Mesothelial cell of epicardium (in vitro differentiated cells): ENCODE data around the gene ALG1L2. TPM values are rescaled to one million over a fixed set of nuclear protein-coding genes. Genes with fewer than 3 reads are reported as not detected.
"Not testable (repeated sequence)": the region's sequence is repeated elsewhere in the genome, so short reads cannot be mapped to it uniquely, and the experiment has no call there.

ENCODE experiments used
- DNase-seq, 2 experiments: peaks; one replicate each; pipeline ENCODE4 v3.0.0; 2021; ENCODE audit warnings: low spot score in 2 of 2; ENCODE audit not compliant: unreplicated experiment in 2 of 2
- H3K27ac Mint-ChIP-seq: 2 replicates; pipeline ENCODE4 v1.8.0; 2021; ENCODE audit warnings: mixed read lengths
- H3K27me3 Mint-ChIP-seq: 2 replicates; pipeline ENCODE4 v1.8.0; 2021; ENCODE audit warnings: low read depth, mixed read lengths
- H3K36me3 Mint-ChIP-seq: 2 replicates; pipeline ENCODE4 v1.8.0; 2021; ENCODE audit warnings: mixed read lengths
- H3K4me1 Mint-ChIP-seq: 2 replicates; pipeline ENCODE4 v1.8.0; 2021; ENCODE audit warnings: mixed read lengths
- H3K4me3 Mint-ChIP-seq: 2 replicates; pipeline ENCODE4 v1.8.0; 2021; ENCODE audit warnings: mild to moderate bottlenecking, moderate library complexity, mixed read lengths
- H3K9me3 Mint-ChIP-seq: 2 replicates; pipeline ENCODE4 v1.8.0; 2021; ENCODE audit warnings: mixed read lengths
- total RNA-seq: library from RNA; stranded (reverse); gene quantifications from 3 replicates; pipeline ENCODE4 v1.2.1, GENCODE V29; 2021
- TF ChIP-seq, protein P1 (sequence below): fragments of 200-600 bp; sonication (generic); IDR thresholded peaks from one replicate; pipeline ENCODE4 v1.5.0; 2021; ENCODE audit warnings: antibody characterized with exemption; ENCODE audit not compliant: unreplicated experiment

Gene ALG1L2
- total RNA-seq, 1 donor from 2014 or later: 3.1 TPM

GRCh38 chr3:130111185-130111864 is 29.7 kb downstream of the ALG1L2 start:
- DNase-seq: peak; percentile 99
- H3K4me1 Mint-ChIP-seq: peaks cover 30% of the 10 kb centered on the region
- peak overlapping the region; percentile 97 for H3K27ac Mint-ChIP-seq
- TF ChIP-seq, protein P1, sequence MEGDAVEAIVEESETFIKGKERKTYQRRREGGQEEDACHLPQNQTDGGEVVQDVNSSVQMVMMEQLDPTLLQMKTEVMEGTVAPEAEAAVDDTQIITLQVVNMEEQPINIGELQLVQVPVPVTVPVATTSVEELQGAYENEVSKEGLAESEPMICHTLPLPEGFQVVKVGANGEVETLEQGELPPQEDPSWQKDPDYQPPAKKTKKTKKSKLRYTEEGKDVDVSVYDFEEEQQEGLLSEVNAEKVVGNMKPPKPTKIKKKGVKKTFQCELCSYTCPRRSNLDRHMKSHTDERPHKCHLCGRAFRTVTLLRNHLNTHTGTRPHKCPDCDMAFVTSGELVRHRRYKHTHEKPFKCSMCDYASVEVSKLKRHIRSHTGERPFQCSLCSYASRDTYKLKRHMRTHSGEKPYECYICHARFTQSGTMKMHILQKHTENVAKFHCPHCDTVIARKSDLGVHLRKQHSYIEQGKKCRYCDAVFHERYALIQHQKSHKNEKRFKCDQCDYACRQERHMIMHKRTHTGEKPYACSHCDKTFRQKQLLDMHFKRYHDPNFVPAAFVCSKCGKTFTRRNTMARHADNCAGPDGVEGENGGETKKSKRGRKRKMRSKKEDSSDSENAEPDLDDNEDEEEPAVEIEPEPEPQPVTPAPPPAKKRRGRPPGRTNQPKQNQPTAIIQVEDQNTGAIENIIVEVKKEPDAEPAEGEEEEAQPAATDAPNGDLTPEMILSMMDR: no peak
- peak overlapping the region; percentile 84 for H3K4me3 Mint-ChIP-seq
- peaks cover 4% of the 10 kb centered on the region for H3K36me3 Mint-ChIP-seq
- H3K27me3 Mint-ChIP-seq: no peaks in the 10 kb centered on the region
- no peaks in the 10 kb centered on the region for H3K9me3 Mint-ChIP-seq

GRCh38 chr3:130111865-130112747 is 30.5 kb downstream of the ALG1L2 start:
- not testable (repeated sequence) for H3K9me3 Mint-ChIP-seq, H3K36me3 Mint-ChIP-seq, H3K27me3 Mint-ChIP-seq
- peak; percentile 95 to 99 for DNase-seq
- peaks cover 30% of the 10 kb centered on the region for H3K4me1 Mint-ChIP-seq
- peak overlapping the region; percentile 84 for H3K4me3 Mint-ChIP-seq
- H3K27ac Mint-ChIP-seq: peak overlapping the region; percentile 97

DNA sequence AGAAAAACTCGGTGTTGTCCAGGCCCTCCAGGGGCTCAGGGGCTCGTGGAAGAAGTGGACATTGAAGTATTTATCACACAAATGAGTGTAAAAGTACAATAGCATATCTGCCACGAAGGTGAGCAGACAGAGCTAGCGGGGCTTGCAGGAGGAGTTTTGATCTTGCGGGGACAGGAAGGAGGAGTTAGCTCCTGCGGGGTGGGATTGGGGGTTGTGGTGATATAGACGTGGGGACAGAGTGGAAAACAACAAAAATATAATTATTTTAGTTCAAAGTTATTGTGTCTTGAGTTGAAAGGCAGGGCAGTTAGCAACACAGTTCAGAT is 31.1 kb downstream of the ALG1L2 start:
- peak overlapping the region; percentile 96 for H3K27ac Mint-ChIP-seq
- H3K36me3 Mint-ChIP-seq, H3K27me3 Mint-ChIP-seq, DNase-seq, H3K9me3 Mint-ChIP-seq: not testable (repeated sequence)
- H3K4me1 Mint-ChIP-seq: peaks cover 30% of the 10 kb centered on the region
- peak overlapping the region; percentile 84 for H3K4me3 Mint-ChIP-seq

- H3K36me3 Mint-ChIP-seq, H3K27me3 Mint-ChIP-seq, H3K9me3 Mint-ChIP-seq, H3K27ac Mint-ChIP-seq, H3K4me3 Mint-ChIP-seq, DNase-seq: not testable (repeated sequence)
- peaks cover 34% of the 10 kb centered on the region for H3K4me1 Mint-ChIP-seq
Measured at GRCh38 chr3:130115400-130115799, 33.8 kb downstream of the ALG1L2 start.

GRCh38 chr3:130117933-130118332 is 36.3 kb downstream of the ALG1L2 start:
- H3K27ac Mint-ChIP-seq: no peak overlapping the region
- H3K27me3 Mint-ChIP-seq: no peaks in the 10 kb centered on the region
- no peak overlapping the region for H3K4me3 Mint-ChIP-seq
- H3K4me1 Mint-ChIP-seq: peaks cover 30% of the 10 kb centered on the region
- TF ChIP-seq, protein P1: no peak
- DNase-seq: no peak
- peaks cover 7% of the 10 kb centered on the region for H3K36me3 Mint-ChIP-seq
- no peaks in the 10 kb centered on the region for H3K9me3 Mint-ChIP-seq

GRCh38 chr3:130119824-130120223 is 38.2 kb downstream of the ALG1L2 start:
- H3K36me3 Mint-ChIP-seq, H3K4me3 Mint-ChIP-seq, H3K27me3 Mint-ChIP-seq, DNase-seq, H3K9me3 Mint-ChIP-seq: not testable (repeated sequence)
- Mint-ChIP-seq H3K4me1 (peaks cover 36% of the 10 kb centered on the region), H3K27ac (peak overlapping the region; percentile 94)

- H3K36me3 Mint-ChIP-seq, H3K4me3 Mint-ChIP-seq, H3K9me3 Mint-ChIP-seq, DNase-seq, H3K27me3 Mint-ChIP-seq: not testable (repeated sequence)
- H3K4me1 Mint-ChIP-seq: peaks cover 35% of the 10 kb centered on the region
- H3K27ac Mint-ChIP-seq: peak overlapping the region; percentile 94
Measured at GRCh38 chr3:130120291-130120690, 38.7 kb downstream of the ALG1L2 start.

DNA sequence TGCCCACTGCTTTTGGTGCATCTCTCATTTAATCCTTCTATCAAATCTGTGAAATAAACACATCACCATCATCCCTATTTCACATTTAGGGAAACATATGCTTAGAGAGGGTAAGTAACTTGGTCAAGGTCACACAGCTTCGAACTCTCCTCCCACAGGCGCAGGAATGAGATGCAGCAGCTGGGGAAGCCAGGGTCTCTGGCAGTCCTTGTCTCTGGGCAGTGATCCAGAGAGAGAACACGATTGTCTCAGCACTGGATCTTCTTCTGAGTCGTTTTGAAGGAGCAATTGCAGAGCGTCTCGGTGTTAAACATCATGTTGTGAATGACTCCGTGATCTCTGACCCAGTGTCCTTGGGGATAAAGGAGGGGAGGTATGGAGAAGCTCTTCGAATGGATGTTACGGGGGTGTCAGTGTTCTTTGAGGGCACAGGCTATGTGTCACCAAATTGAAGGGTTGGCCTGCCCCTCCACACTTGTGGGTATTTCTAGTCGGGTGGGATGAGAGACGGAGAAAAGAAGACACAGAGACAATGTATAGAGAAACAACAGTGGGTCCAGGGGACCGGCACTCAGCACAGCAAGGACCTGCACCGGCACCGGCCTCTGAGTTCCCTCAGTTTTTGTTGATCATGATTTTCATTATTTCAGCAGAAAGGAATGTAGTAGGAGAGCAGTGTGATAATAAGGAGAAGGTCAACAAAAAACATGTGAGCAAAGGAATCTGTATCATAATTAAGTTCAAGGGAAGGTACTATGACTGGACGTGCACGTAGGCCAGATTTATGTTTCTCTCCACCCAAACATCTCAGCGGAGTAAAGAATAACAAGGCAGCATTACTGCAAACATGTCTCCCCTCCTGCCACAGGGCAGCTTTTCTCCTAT is 41.5 kb downstream of the ALG1L2 start:
- not testable (repeated sequence) for DNase-seq, H3K9me3 Mint-ChIP-seq, H3K36me3 Mint-ChIP-seq, H3K27me3 Mint-ChIP-seq
- Mint-ChIP-seq H3K27ac (peak overlapping the region; percentile 97), H3K4me1 (peaks cover 39% of the 10 kb centered on the region), H3K4me3 (peak overlapping the region; percentile 3)

DNA sequence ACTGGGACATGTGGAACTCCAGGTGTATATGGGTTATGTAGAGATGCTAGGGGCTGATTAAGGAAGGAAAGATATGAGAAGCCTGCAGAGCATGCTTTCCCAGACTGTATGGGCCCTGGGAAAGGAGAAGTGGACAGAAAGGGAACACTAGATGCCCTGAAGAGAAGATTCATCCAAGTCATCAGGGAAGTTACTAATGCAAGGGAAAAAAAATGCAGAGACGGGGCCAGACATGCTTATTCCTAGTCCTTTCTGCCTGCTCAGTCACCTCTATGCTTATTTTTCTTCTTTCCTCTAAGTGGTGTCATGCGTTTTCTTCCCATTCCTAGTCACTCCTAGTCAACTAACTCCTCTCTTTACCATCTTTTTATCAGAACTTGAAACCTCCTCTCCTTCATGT is 43.8 kb downstream of the ALG1L2 start:
- peaks cover 31% of the 10 kb centered on the region for H3K4me1 Mint-ChIP-seq
- H3K27ac Mint-ChIP-seq, H3K9me3 Mint-ChIP-seq, H3K4me3 Mint-ChIP-seq, H3K27me3 Mint-ChIP-seq, H3K36me3 Mint-ChIP-seq, DNase-seq: not testable (repeated sequence)

DNA sequence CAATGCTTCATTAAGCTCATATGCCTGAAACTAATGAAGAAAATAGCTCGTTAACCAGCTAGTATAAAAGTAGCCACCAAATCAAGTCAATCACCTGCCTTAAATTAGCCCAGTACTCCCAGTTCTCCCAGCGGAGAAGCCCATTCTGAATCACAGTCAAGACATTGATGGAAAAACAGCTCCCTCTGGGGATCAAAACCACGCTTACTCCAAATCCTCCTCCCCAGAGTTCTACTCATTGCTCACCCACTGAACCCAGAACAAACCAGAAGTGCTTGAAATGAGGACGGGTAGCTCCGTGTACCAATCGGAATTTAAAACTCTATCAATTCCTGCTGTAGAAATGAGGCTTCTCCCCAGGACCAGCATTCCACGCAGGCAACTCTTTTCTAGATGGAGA is 54.7 kb downstream of the ALG1L2 start:
- H3K27ac Mint-ChIP-seq: peak overlapping the region; percentile 48
- H3K4me1 Mint-ChIP-seq: peaks cover 42% of the 10 kb centered on the region
- H3K36me3 Mint-ChIP-seq, H3K27me3 Mint-ChIP-seq, DNase-seq, H3K9me3 Mint-ChIP-seq, H3K4me3 Mint-ChIP-seq: not testable (repeated sequence)

DNA sequence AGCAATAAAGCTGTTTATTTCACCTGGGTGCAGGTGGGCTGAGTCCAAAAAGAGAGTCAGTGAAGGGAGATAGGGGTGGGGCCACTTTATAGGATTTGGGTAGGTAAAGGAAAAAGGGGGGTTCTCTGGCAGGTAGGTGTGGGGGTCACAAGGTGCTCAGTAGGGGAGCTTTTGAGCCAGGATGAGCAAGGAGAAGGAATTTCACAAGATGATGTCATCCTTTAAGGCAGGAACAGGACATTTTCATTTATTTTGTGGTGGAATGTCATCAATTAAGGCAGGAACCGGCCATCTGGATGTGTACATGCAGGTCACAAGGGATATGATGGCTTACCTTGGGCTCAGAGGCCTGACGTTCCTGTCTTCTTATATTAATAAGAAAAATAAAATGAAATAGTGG is 56.1 kb downstream of the ALG1L2 start:
- peaks cover 43% of the 10 kb centered on the region for H3K4me1 Mint-ChIP-seq

More for the DNA sequence above, 56.1 kb downstream of the ALG1L2 start:
- DNase-seq, H3K9me3 Mint-ChIP-seq, H3K36me3 Mint-ChIP-seq, H3K4me3 Mint-ChIP-seq, H3K27me3 Mint-ChIP-seq, H3K27ac Mint-ChIP-seq: not testable (repeated sequence)
